CD4-positive, alpha-beta T cell (primary cell): ENCODE results near the gene FAM193B. TPM values are rescaled to one million over a fixed set of nuclear protein-coding genes. Genes with fewer than 3 reads are reported as not detected.

Experiments
- ATAC-seq: fragments of 200-7000 bp; cut with Tn5 transposase; one replicate; pipeline ENCODE4 v1.10.0; 2022; ENCODE audit warnings: mild to moderate bottlenecking; ENCODE audit not compliant: poor library complexity
- CTCF ChIA-PET: fragments of 350-600 bp; sonication (Branson Sonifier 250); formaldehyde crosslinking; loops from one replicate; lab custom pipeline; 2021; ENCODE audit warnings: antibody characterized with exemption, inconsistent platforms; lab: Charles Lee
- POLR2A ChIA-PET: fragments of 350-600 bp; sonication (Branson Sonifier 250); formaldehyde crosslinking; loops from one replicate; lab custom pipeline; 2021; ENCODE audit warnings: antibody characterized with exemption, inconsistent platforms; lab: Charles Lee
- DNase-seq, 14 experiments: peaks; one replicate each; pipeline ENCODE4 v3.0.0-alpha.2; 2013 to 2020; ENCODE audit warnings: mixed read lengths in 2 of 14
- H3K27ac ChIP-seq, 2 donors: one replicate each; pipeline versions ENCODE4 v1.5.1 to v1.7.0; 2013; ENCODE audit warnings: low read length in 2 of 2, low read depth in 1 of 2, mild to moderate bottlenecking in 1 of 2
- H3K27me3 ChIP-seq, 2 experiments: 1 replicate in 1 of 2; 2 replicates in 1 of 2; pipeline versions ENCODE4 v1.6.1 to v1.7.0; 2013; ENCODE audit warnings: low read length in 2 of 2, control low read depth in 1 of 2, mild to moderate bottlenecking in 1 of 2, moderate library complexity in 1 of 2; ENCODE audit not compliant: insufficient read depth in 2 of 2, control insufficient read depth in 1 of 2
- H3K36me3 ChIP-seq: one replicate; pipeline ENCODE4 v1.6.1; 2013; ENCODE audit warnings: low read length, control low read depth; ENCODE audit not compliant: insufficient read depth
- H3K4me1 ChIP-seq: one replicate; pipeline ENCODE4 v1.6.1; 2013; ENCODE audit warnings: low read length, control low read depth; ENCODE audit not compliant: insufficient read depth
- H3K4me3 ChIP-seq: one replicate; pipeline ENCODE4 v1.5.1; 2013; ENCODE audit warnings: mild to moderate bottlenecking, low read length, moderate library complexity
- H3K9me3 ChIP-seq, 2 experiments: 1 replicate in 1 of 2; 2 replicates in 1 of 2; pipeline versions ENCODE4 v1.6.1 to v1.7.0; 2013; ENCODE audit warnings: low read length in 2 of 2, mild to moderate bottlenecking in 2 of 2, control low read depth in 1 of 2, moderate library complexity in 1 of 2; ENCODE audit not compliant: control insufficient read depth in 1 of 2, insufficient read depth in 1 of 2
- H3K27ac Mint-ChIP-seq: one replicate; pipeline ENCODE4 v1.8.0; 2020; ENCODE audit warnings: mixed read lengths
- H3K27me3 Mint-ChIP-seq: one replicate; pipeline ENCODE4 v1.8.0; 2021; ENCODE audit warnings: mixed read lengths
- H3K36me3 Mint-ChIP-seq: one replicate; pipeline ENCODE4 v1.8.0; 2021; ENCODE audit warnings: low read depth, mixed read lengths
- H3K4me1 Mint-ChIP-seq: one replicate; pipeline ENCODE4 v1.8.0; 2021; ENCODE audit warnings: low read depth, mixed read lengths
- H3K4me3 Mint-ChIP-seq: one replicate; pipeline ENCODE4 v1.8.0; 2020; ENCODE audit warnings: mild to moderate bottlenecking, mixed read lengths
- H3K9me3 Mint-ChIP-seq: one replicate; pipeline ENCODE4 v1.8.0; 2020; ENCODE audit warnings: mixed read lengths
- intact Hi-C, 2 experiments: fragments of 100-400 bp; cut with DNase I in 1 of 2; cut with micrococcal nuclease in 1 of 2; formaldehyde crosslinking; loops; one replicate each; pipeline versions ENCODE4 v1.15.1 to v1.9.0; 2023 to 2025; cut with DNase I, micrococcal nuclease
- total RNA-seq, 174 experiments: library from RNA in 2 of 174; stranded (reverse) in 2 of 174; gene quantifications; one replicate each; pipeline ENCODE4 v1.2.3 and lab custom pipeline; 2021 to 2026
- TF ChIP-seq, protein P1 (sequence below): fragments of 200-600 bp; IDR thresholded peaks from one replicate; pipeline ENCODE4 v1.8.0; 2022; ENCODE audit warnings: antibody characterized with exemption, mild to moderate bottlenecking

Gene FAM193B
- total RNA-seq, 2 experiments from 2014 or later, result 150 to 155 TPM

GRCh38 chr5:177550122-177550521 is 4.2 kb downstream of the FAM193B start:
- Histone ChIP-seq H3K27me3 (no peaks in the 10 kb centered on the region), H3K27ac (no peak overlapping the region), H3K9me3 (no peaks in the 10 kb centered on the region), H3K36me3 (peaks cover 19% of the 10 kb centered on the region), H3K4me3 (no peak overlapping the region), H3K4me1 (peaks cover 25% of the 10 kb centered on the region)
- TF ChIP-seq, protein P1, sequence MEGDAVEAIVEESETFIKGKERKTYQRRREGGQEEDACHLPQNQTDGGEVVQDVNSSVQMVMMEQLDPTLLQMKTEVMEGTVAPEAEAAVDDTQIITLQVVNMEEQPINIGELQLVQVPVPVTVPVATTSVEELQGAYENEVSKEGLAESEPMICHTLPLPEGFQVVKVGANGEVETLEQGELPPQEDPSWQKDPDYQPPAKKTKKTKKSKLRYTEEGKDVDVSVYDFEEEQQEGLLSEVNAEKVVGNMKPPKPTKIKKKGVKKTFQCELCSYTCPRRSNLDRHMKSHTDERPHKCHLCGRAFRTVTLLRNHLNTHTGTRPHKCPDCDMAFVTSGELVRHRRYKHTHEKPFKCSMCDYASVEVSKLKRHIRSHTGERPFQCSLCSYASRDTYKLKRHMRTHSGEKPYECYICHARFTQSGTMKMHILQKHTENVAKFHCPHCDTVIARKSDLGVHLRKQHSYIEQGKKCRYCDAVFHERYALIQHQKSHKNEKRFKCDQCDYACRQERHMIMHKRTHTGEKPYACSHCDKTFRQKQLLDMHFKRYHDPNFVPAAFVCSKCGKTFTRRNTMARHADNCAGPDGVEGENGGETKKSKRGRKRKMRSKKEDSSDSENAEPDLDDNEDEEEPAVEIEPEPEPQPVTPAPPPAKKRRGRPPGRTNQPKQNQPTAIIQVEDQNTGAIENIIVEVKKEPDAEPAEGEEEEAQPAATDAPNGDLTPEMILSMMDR, result no peak
- no peak for DNase-seq
- Mint-ChIP-seq H3K4me1 (peaks cover 49% of the 10 kb centered on the region), H3K4me3 (peak overlapping the region; percentile 69), H3K27ac (no peak overlapping the region), H3K27me3 (no peaks in the 10 kb centered on the region), H3K36me3 (peaks cover 36% of the 10 kb centered on the region), H3K9me3 (no peaks in the 10 kb centered on the region)
- CTCF ChIA-PET, result no interaction called here
- intact Hi-C loops, result loop anchor here in 1 of 2 experiments (5.0 kb wide), 1 partner anchor 652 kb away; the partner anchor contains the start of gene HNRNPAB
- ATAC-seq, result no peak
- POLR2A ChIA-PET, result no interaction called here

DNA sequence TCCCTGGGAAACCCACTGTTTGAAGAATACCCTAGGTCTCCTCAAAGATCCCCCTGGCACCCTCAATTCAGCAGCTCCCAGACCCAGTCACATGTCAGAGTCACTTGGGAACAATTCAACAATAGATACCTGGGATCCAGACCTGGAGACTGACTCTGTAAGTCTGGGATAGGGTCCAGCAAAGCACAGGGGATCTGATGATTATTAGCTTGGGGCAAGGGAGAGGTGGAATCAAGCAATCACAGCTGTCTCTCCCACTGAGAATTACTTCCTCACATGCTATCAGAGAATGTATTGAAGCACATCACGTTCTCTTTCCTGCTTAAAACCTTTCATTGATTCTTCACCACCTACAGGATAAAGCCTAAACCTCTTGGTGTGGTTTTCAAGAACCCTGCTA is 5.9 kb downstream of the FAM193B start:
- Mint-ChIP-seq H3K27ac (no peak overlapping the region), H3K36me3 (peaks cover 36% of the 10 kb centered on the region), H3K27me3 (no peaks in the 10 kb centered on the region), H3K9me3 (no peaks in the 10 kb centered on the region), H3K4me1 (peaks cover 39% of the 10 kb centered on the region), H3K4me3 (no peak overlapping the region)
- DNase-seq (no peak), ATAC-seq (no peak)
- H3K4me3 ChIP-seq, result no peak overlapping the region
- peaks cover 19% of the 10 kb centered on the region for H3K36me3 ChIP-seq
- H3K9me3 ChIP-seq, result no peaks in the 10 kb centered on the region
- CTCF ChIA-PET, result interaction anchor here (1.1 kb wide), 1 partner anchor 12 kb away, joined by 3 read pairs; no protein-coding TSS in a partner anchor
- peaks cover 14% of the 10 kb centered on the region for H3K4me1 ChIP-seq
- no peak overlapping the region for H3K27ac ChIP-seq
- TF ChIP-seq, protein P1, result no peak
- POLR2A ChIA-PET, result no interaction called here
- H3K27me3 ChIP-seq, result no peaks in the 10 kb centered on the region
- intact Hi-C loops, result no loop called here

DNA sequence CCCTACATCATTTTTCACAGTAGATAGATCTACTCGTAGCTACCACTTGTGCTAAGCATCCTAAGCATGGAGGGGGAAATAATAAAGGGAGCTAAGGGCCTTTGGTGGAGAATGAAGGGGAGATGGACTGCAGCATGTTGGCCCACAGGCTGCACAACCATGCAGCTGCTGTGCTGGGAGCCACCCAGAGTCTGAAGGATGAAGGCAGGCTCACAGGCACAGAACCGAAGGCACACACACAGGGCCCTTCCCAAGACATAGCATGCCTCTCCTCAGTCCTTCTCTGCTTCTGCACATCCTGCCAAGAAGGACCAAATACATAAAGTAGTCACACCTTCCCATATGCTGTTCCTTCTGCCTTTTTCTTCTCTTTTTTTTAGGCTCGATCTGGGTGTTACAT is 6.6 kb downstream of the FAM193B start:
- H3K4me1 Mint-ChIP-seq, result peaks cover 31% of the 10 kb centered on the region
- TF ChIP-seq, protein P1, result no peak
- H3K4me1 ChIP-seq, result peaks cover 7% of the 10 kb centered on the region
- H3K9me3 Mint-ChIP-seq, result no peaks in the 10 kb centered on the region
- H3K9me3 ChIP-seq, result no peaks in the 10 kb centered on the region
- H3K4me3 Mint-ChIP-seq, result no peak overlapping the region
- CTCF ChIA-PET, result no interaction called here
- no peak overlapping the region for H3K27ac Mint-ChIP-seq
- intact Hi-C loops, result no loop called here
- POLR2A ChIA-PET, result no interaction called here
- DNase-seq (no peak), ATAC-seq (no peak)
- H3K36me3 ChIP-seq, result peaks cover 19% of the 10 kb centered on the region
- H3K36me3 Mint-ChIP-seq, result peaks cover 37% of the 10 kb centered on the region
- H3K27me3 ChIP-seq, result no peaks in the 10 kb centered on the region
- H3K27ac ChIP-seq, result no peak overlapping the region
- H3K4me3 ChIP-seq, result no peak overlapping the region
- no peaks in the 10 kb centered on the region for H3K27me3 Mint-ChIP-seq
